ENCODE measurements around the gene SRRM4.
"Not testable (repeated sequence)": the region's sequence is repeated elsewhere in the genome, so short reads cannot be mapped to it uniquely, and the experiment has no call there.

SRRM4 gene

DNA sequence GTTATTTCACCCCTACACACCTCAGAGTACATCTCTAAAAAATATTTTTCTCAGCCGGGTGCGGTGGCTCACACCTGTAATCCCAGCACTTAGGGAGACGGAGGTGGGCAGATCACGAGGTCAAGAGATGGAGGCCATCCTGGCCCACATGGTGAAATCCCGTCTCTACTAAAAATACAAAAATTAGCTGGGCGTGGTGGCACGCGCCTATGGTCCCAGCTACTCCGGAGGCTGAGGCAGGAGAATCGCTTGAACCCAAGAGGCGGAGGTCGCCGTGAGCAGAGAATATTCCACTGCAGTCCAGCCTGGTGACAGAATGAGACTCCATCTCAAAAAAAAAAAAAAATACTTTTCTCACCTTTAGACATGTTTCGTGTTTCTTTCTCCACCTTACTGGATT is 52.0 kb downstream of the SRRM4 start:
- not testable (repeated sequence) for H3K9me3 ChIP-seq (ENCODE audit: control insufficient read depth in 1 of 2, low read length in 2 of 2); H3K27me3 ChIP-seq (ENCODE audit: control insufficient read depth in 1 of 2, insufficient read depth in 2 of 2, low read length in 2 of 2); H3K4me3 ChIP-seq (ENCODE audit: low read depth in 1 of 2, low read length in 2 of 2); H3K9ac ChIP-seq (ENCODE audit: low read depth in 1 of 2, low read length in 2 of 2); H3K36me3 ChIP-seq (ENCODE audit: control insufficient read depth in 1 of 2, insufficient read depth in 2 of 2, low read length in 2 of 2); H3K27ac ChIP-seq (ENCODE audit: low read depth, low read length); H3K4me1 ChIP-seq (ENCODE audit: control insufficient read depth in 1 of 2, insufficient read depth in 2 of 2, low read length in 2 of 2)

- Histone ChIP-seq H3K4me1 (ENCODE audit: control insufficient read depth in 1 of 2, insufficient read depth in 2 of 2, low read length in 2 of 2) (no peaks in the 10 kb centered on the region), H3K27me3 (ENCODE audit: control insufficient read depth in 1 of 2, insufficient read depth in 2 of 2, low read length in 2 of 2) (no peaks in the 10 kb centered on the region), H3K27ac (ENCODE audit: low read depth, low read length) (no peak overlapping the region), H3K4me3 (ENCODE audit: low read depth in 1 of 2, low read length in 2 of 2) (no peak overlapping the region), H3K9ac (ENCODE audit: low read depth in 1 of 2, low read length in 2 of 2) (no peak overlapping the region), H3K9me3 (ENCODE audit: control insufficient read depth in 1 of 2, low read length in 2 of 2) (no peaks in the 10 kb centered on the region), H3K36me3 (ENCODE audit: control insufficient read depth in 1 of 2, insufficient read depth in 2 of 2, low read length in 2 of 2) (no peaks in the 10 kb centered on the region)
Observed at GRCh38 chr12:119036878-119037825, 55.8 kb downstream of the SRRM4 start.

- Histone ChIP-seq H3K9ac (ENCODE audit: low read depth in 1 of 2, low read length in 2 of 2) (no peak overlapping the region), H3K36me3 (ENCODE audit: control insufficient read depth in 1 of 2, insufficient read depth in 2 of 2, low read length in 2 of 2) (no peaks in the 10 kb centered on the region), H3K27me3 (ENCODE audit: control insufficient read depth in 1 of 2, insufficient read depth in 2 of 2, low read length in 2 of 2) (no peaks in the 10 kb centered on the region), H3K27ac (ENCODE audit: low read depth, low read length) (no peak overlapping the region), H3K4me3 (ENCODE audit: low read depth in 1 of 2, low read length in 2 of 2) (no peak overlapping the region), H3K9me3 (ENCODE audit: control insufficient read depth in 1 of 2, low read length in 2 of 2) (no peaks in the 10 kb centered on the region), H3K4me1 (ENCODE audit: control insufficient read depth in 1 of 2, insufficient read depth in 2 of 2, low read length in 2 of 2) (no peaks in the 10 kb centered on the region)
Observed at GRCh38 chr12:119044094-119044493, 62.8 kb downstream of the SRRM4 start.

DNA sequence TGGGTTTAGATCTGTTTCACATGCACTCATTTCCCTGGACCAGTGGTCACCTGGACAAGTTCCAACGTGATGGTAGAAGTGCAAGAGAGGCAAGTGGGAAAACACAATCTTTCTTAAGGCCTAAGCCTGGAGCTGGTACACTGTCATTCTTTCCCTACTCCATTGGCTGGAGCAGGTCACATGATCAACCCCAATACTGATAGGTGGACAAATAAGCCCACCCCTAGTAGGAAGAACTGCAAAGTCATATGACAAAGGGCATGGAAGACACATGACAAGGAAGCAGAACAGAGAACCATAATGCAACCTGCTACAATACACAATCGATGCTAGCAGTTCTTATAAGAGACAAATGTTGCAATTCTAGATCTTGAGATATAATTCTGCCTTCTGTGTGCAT is 66.3 kb downstream of the SRRM4 start:
- Histone ChIP-seq H3K36me3 (ENCODE audit: control insufficient read depth in 1 of 2, insufficient read depth in 2 of 2, low read length in 2 of 2) (no peaks in the 10 kb centered on the region), H3K9ac (ENCODE audit: low read depth in 1 of 2, low read length in 2 of 2) (no peak overlapping the region), H3K4me3 (ENCODE audit: low read depth in 1 of 2, low read length in 2 of 2) (no peak overlapping the region), H3K27me3 (ENCODE audit: control insufficient read depth in 1 of 2, insufficient read depth in 2 of 2, low read length in 2 of 2) (no peaks in the 10 kb centered on the region), H3K27ac (ENCODE audit: low read depth, low read length) (no peak overlapping the region), H3K4me1 (ENCODE audit: control insufficient read depth in 1 of 2, insufficient read depth in 2 of 2, low read length in 2 of 2) (no peaks in the 10 kb centered on the region), H3K9me3 (ENCODE audit: control insufficient read depth in 1 of 2, low read length in 2 of 2) (no peaks in the 10 kb centered on the region)

GRCh38 chr12:119050663-119051062 is 69.3 kb downstream of the SRRM4 start:
- H3K9me3 ChIP-seq (ENCODE audit: control insufficient read depth in 1 of 2, low read length in 2 of 2) = no peaks in the 10 kb centered on the region
- H3K9ac ChIP-seq (ENCODE audit: low read depth in 1 of 2, low read length in 2 of 2) = no peak overlapping the region
- no peaks in the 10 kb centered on the region for H3K4me1 ChIP-seq (ENCODE audit: control insufficient read depth in 1 of 2, insufficient read depth in 2 of 2, low read length in 2 of 2)
- H3K27ac ChIP-seq (ENCODE audit: low read depth, low read length) = no peak overlapping the region
- H3K4me3 ChIP-seq (ENCODE audit: low read depth in 1 of 2, low read length in 2 of 2) = no peak overlapping the region
- H3K27me3 ChIP-seq (ENCODE audit: control insufficient read depth in 1 of 2, insufficient read depth in 2 of 2, low read length in 2 of 2) = no peaks in the 10 kb centered on the region
- no peaks in the 10 kb centered on the region for H3K36me3 ChIP-seq (ENCODE audit: control insufficient read depth in 1 of 2, insufficient read depth in 2 of 2, low read length in 2 of 2)

DNA sequence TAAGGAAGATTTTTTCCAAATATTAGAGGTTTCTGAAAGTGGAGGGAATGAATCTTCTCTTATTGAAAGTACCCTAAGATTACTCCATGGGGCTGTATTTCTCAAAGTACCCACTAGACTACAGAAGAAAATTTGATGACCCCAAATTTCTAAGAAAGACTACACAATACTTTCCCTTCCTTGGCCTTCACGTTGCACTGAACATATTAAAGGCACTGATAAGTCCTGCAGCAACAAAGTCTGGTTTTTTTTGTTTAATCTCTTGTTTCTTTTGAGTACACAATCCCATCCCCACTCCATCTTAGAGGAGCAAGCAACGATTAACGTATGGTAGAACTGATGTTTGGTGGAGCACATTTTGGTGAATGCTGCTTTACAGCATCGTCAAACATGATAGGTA is 70.1 kb downstream of the SRRM4 start:
- Histone ChIP-seq H3K4me3 (ENCODE audit: low read depth in 1 of 2, low read length in 2 of 2) (no peak overlapping the region), H3K27me3 (ENCODE audit: control insufficient read depth in 1 of 2, insufficient read depth in 2 of 2, low read length in 2 of 2) (no peaks in the 10 kb centered on the region), H3K36me3 (ENCODE audit: control insufficient read depth in 1 of 2, insufficient read depth in 2 of 2, low read length in 2 of 2) (no peaks in the 10 kb centered on the region), H3K4me1 (ENCODE audit: control insufficient read depth in 1 of 2, insufficient read depth in 2 of 2, low read length in 2 of 2) (no peaks in the 10 kb centered on the region), H3K27ac (ENCODE audit: low read depth, low read length) (no peak overlapping the region), H3K9ac (ENCODE audit: low read depth in 1 of 2, low read length in 2 of 2) (no peak overlapping the region), H3K9me3 (ENCODE audit: control insufficient read depth in 1 of 2, low read length in 2 of 2) (no peaks in the 10 kb centered on the region)

DNA sequence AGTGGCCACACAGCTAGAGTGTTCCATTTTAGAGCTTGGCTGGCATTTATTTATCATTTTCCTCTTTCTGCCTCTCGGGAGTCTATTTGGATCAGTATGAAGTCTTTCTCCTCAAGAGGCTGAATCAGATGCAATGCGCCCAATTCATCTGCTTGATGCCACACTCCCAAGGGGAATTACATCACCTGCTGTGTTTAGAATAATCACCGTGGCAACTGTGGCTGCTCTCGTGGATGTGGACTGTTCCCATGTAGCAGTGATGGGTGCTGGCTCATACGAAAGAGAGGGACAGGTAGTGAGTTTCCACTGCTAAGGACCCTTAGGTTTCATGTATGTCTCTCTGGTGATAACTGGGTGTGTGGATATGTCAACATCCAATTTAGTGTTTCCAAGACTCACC is 70.7 kb downstream of the SRRM4 start:
- no peaks in the 10 kb centered on the region for H3K27me3 ChIP-seq (ENCODE audit: control insufficient read depth in 1 of 2, insufficient read depth in 2 of 2, low read length in 2 of 2)
- H3K27ac ChIP-seq (ENCODE audit: low read depth, low read length) = no peak overlapping the region
- no peaks in the 10 kb centered on the region for H3K4me1 ChIP-seq (ENCODE audit: control insufficient read depth in 1 of 2, insufficient read depth in 2 of 2, low read length in 2 of 2)
- H3K9me3 ChIP-seq (ENCODE audit: control insufficient read depth in 1 of 2, low read length in 2 of 2) = no peaks in the 10 kb centered on the region
- H3K4me3 ChIP-seq (ENCODE audit: low read depth in 1 of 2, low read length in 2 of 2) = no peak overlapping the region
- H3K36me3 ChIP-seq (ENCODE audit: control insufficient read depth in 1 of 2, insufficient read depth in 2 of 2, low read length in 2 of 2) = no peaks in the 10 kb centered on the region
- H3K9ac ChIP-seq (ENCODE audit: low read depth in 1 of 2, low read length in 2 of 2) = no peak overlapping the region

- no peaks in the 10 kb centered on the region for H3K27me3 ChIP-seq (ENCODE audit: control insufficient read depth in 1 of 2, insufficient read depth in 2 of 2, low read length in 2 of 2)
- no peak overlapping the region for H3K27ac ChIP-seq (ENCODE audit: low read depth, low read length)
- H3K9ac ChIP-seq (ENCODE audit: low read depth in 1 of 2, low read length in 2 of 2) = no peak overlapping the region
- H3K4me1 ChIP-seq (ENCODE audit: control insufficient read depth in 1 of 2, insufficient read depth in 2 of 2, low read length in 2 of 2) = no peaks in the 10 kb centered on the region
- no peaks in the 10 kb centered on the region for H3K9me3 ChIP-seq (ENCODE audit: control insufficient read depth in 1 of 2, low read length in 2 of 2)
- H3K36me3 ChIP-seq (ENCODE audit: control insufficient read depth in 1 of 2, insufficient read depth in 2 of 2, low read length in 2 of 2) = no peaks in the 10 kb centered on the region
- H3K4me3 ChIP-seq (ENCODE audit: low read depth in 1 of 2, low read length in 2 of 2) = no peak overlapping the region
Observed at GRCh38 chr12:119055977-119056376, 74.6 kb downstream of the SRRM4 start.

- no peaks in the 10 kb centered on the region for H3K36me3 ChIP-seq (ENCODE audit: control insufficient read depth in 1 of 2, insufficient read depth in 2 of 2, low read length in 2 of 2)
- H3K27ac ChIP-seq (ENCODE audit: low read depth, low read length) = no peak overlapping the region
- no peak overlapping the region for H3K4me3 ChIP-seq (ENCODE audit: low read depth in 1 of 2, low read length in 2 of 2)
- no peaks in the 10 kb centered on the region for H3K9me3 ChIP-seq (ENCODE audit: control insufficient read depth in 1 of 2, low read length in 2 of 2)
- H3K4me1 ChIP-seq (ENCODE audit: control insufficient read depth in 1 of 2, insufficient read depth in 2 of 2, low read length in 2 of 2) = no peaks in the 10 kb centered on the region
- no peak overlapping the region for H3K9ac ChIP-seq (ENCODE audit: low read depth in 1 of 2, low read length in 2 of 2)
- no peaks in the 10 kb centered on the region for H3K27me3 ChIP-seq (ENCODE audit: control insufficient read depth in 1 of 2, insufficient read depth in 2 of 2, low read length in 2 of 2)
Observed at GRCh38 chr12:119060847-119061796, 79.8 kb downstream of the SRRM4 start.
